GM19372 (cell line): Measurements from ENCODE around the gene PDE4D.
"Not testable (repeated sequence)": the region's sequence is repeated elsewhere in the genome, so short reads cannot be mapped to it uniquely, and the experiment has no call there.

Experiments used
- ATAC-seq: cut with Tn5 transposase; IDR thresholded peaks from one replicate; pipeline ENCODE4 v1.9.1; 2021; ENCODE audit warnings: mild to moderate bottlenecking, low read depth, moderate library complexity; ENCODE audit not compliant: unreplicated experiment

The PDE4D gene

DNA sequence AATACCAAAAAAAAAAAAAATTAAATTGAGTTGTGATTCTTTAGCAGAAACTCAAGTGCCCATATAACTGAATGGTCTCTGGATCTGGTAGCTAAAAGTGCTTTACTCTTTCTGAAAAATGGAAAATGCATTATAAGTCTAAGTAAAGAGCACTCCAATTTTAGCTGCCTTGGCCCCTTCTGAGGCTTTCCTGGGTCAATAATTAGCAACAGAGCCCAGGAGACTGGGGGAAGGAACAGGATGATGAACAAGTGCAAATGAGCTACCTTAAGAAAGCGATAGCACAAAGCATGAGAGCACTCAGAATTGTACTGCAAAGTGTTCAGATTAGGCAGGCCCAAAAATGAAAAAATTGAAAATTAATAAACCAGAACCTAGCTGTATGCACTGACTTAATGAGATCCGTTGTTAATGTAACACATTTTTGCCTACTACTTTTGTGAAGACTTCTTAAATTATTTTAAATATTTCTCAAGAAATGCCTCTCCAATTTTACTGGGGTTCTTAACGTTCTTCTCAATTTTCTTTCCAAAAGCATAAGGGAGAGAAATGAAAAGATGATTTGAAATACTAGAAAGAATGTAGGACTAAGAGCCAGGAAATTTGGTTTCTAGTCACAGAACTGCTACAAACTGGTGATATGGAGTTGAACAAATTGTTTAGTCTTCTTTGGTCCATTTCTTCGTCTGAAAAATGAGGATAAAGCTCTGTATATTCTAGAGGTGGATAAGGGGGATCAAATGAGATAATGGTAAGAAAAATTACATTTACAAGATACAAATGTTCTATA is 566.1 kb downstream of the PDE4D start:
- ATAC-seq = no peak

DNA sequence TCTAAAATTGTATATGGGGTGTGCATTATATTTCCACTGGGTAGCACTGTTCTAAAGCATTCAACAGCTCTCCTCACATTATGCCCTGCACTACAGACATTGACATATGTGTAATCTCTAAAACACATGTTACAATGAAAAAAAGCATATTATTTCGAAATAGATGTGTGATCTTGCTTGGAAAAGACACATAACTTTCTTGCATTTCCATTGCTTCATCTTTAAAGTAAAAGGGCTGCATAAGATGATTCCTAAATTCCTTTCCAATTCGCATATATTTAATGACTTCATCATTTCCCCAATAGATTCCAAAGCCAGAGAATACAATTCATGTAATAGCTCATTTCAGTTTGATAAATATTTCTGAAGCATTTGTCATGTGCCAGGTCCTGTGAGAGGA is 566.9 kb downstream of the PDE4D start:
- ATAC-seq = no peak

DNA sequence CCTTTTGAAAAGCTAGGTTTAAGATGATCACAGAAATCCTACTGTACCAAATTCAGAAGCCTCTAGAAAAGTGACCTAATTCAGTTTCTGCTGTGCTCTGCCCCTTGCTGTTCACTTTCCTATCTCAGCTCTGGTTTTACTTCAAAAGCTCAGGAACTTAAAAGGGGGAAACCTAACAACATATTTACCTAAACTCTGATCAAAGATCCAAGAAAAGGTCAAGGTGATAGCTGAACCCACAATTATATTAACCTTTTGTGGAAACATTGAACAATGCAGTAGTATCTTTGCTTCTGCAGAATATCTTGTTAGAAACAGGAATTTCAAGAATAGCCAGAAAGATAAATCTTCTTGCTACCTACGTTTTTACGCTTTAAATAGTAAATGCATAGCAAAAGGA is 568.5 kb downstream of the PDE4D start:
- no peak for ATAC-seq

DNA sequence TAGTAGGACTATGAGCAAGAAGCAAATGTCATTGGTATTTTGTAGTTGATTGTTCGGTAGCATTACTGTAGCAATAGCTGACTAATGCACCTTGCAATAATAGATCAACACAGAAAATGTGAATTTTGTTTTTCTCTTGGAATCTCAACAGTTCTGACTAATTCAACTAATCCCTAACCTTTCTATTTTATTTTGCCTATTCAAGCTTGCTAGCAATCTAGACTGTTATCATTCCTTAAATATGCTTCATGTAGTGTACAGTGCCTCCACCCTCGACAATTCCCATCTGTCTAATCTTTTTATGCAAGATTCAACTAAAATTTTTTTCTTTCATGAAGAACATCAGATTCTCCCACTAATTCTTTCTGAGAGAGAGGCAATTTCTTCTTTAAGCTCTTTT is 570.6 kb downstream of the PDE4D start:
- no peak for ATAC-seq

DNA sequence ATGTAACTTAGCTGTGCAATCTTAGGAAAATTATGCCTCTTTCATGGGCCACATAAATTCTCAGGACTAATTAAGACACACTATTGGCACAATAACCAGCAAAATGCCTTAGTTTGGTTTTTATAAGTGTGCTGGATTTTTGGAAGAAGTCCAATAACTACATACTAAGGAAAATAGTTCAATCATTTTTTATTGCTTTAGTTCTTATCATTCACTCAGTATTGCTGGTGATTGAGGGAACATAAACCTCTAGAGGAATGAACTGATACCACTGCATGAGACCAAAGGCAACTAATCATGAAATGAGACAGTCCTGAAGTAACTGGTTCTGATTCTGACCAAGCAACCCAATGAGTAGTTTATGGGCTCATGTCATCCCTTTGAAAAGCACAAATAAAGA is 571.5 kb downstream of the PDE4D start:
- no peak for ATAC-seq

DNA sequence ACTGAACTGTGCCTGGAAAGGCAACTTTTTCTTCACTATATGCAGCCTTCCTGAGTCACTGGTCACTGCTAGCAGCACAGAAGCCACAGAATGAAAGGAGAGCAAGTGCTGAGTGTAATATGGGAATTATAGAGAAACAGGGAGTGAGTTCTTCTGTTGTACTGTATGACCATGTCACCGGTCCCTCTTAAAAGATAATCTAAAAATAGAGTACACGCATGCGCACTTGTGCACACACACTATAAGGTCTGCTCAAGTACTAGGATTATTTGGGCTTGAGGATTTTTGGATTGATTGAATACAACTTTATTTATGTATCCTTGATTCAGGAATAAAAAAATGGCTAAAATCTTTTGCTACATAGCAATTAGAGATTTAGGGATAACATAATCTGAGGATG is 571.9 kb downstream of the PDE4D start:
- ATAC-seq = no peak

DNA sequence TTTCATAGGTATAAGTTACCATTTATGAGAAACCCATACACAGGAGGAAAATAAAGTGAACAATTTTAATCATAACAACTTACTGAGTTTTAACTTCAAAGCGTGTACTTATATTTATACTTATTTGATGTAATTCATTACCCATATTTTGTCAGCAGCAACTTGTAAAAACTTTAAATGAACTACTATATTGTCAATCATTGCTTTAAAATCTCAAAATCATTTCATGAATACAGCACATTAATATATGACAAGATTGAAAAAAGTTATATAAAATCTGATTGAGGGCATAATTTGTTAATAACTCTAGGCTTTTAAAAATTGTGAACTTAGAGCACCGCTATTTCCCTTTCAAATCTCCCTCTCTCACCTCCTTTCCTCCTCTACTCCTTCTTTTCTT is 573.1 kb downstream of the PDE4D start:
- no peak for ATAC-seq

DNA sequence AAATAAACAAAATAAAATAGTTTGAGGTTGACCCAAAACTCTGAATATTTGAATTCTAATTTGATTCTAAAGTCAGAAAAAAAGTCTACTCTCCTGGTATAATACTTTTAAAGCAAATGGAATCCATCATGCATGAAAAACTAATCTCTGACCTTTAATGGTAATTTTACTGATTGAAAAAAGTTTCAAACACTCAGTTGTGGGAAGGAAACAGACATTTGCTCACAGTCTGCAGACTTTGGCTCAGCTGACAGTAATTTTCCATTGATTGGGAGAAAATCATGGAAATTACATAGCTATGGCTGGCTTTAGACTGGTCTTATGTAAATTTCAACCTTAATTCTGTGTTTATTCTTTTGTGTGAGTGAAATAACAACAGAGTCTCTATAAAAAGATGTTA is 574.3 kb downstream of the PDE4D start:
- no peak for ATAC-seq

DNA sequence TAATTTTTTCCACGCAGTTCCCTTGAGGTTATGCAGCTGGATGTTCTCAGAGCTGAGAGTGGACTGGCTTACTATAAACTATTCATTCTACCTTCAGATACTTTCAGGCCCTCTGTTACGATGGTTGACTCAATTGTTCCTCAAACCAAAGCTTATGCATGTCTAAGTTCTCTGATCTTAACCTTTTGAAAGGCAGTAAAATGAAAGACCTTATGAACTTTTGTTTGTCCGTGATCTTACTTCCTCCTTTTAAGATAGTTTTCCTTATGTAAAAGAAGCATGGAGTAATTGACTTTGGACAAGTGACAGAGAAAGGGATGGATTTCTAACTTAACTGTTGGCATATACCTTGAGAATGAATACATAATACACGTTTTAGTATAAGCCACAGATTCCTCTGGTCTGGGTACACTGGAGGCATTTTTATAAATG is 575.7 kb downstream of the PDE4D start:
- ATAC-seq = no peak

DNA sequence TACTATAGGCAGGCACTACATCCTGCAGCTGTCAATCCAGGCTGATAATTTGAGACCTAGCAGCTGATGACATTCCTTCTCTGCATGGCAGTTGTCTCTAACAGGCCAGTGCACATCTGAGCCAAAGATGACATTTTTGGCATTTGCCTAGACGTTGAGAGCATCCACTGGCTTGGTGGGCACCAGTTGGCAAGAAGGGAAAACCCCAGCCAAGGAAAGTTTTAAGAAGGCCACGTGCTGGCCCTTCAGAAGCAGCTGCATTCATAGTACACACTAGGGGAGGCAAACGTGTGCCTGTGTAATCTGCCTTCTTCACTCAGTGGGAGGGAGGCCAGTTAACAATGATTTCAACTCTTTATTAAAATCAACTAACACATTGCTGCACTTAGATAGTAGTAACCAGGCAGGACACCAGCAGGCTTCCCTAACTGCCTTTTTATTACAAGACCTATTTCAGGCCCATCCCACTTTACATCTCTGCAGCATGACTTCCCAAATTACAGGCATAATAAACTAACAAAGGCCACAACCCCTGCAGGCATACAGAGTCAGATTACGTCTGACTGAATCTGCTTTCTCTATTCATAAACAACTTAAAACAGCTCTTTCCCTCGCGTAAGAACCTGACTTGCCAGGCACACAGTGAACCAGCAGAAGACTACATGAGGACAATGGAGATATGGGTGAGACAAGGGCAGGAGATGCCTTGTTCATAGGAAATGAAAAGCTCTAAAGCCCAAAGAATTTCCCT is 576.3 kb downstream of the PDE4D start:
- ATAC-seq = no peak

DNA sequence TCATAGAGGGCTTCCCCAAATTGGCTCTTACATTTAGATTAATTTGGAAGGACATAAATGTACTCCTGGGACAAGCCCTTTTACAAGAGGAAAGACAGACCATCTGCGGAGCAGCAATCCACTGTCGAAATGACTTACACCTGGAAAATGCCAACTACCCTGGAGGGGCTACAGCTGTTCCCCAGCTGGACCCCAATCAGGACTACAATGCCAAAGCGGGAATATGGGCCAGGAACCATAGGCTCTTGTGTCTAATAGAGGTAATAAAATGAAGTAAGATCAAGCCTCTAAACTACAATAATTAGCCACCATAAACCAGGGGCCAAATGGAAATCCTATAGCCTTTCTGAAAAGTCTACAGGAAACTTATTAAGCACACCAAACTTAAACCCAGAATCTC is 581.3 kb downstream of the PDE4D start:
- ATAC-seq = no peak

DNA sequence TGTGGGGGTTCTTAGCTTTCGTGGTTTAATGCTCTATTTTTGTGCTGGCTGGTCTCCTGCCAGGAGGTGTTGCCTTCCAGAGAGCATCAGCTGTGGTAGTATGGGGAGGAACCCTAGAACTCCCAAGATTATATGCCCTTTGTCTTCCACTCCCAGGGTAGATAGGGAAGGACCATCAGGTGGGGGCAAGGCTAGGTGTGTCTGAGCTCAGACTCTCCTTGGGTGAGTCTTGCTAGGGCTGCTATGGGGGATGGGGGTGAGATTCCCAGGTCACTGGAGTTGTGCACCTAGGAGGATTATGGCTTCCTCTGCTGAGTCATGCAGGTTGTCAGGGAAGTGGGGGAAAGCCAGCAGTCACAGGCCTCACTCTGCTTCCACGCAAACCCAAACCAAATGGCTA is 584.8 kb downstream of the PDE4D start:
- ATAC-seq = not testable (repeated sequence)

DNA sequence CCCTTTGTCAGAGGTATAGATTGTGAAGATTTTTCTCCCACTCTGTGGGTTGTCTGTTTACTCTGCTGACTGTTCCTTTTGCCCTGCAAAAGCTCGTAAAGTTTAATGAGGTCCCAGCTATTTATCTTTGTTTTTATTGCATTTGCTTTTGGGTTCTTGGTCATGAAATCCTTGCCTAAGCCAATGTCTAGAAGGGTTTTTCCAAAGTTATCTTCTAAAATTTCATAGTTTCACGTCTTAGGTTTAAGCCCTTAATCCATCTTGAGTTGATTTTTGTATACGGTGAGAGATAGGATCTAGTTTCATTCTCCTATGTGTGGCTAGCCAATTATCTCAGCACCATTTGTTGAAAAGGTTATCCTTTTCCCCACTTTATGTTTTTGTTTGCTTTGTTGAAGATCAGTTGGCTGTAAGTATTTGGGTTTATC is 590.2 kb downstream of the PDE4D start:
- ATAC-seq = not testable (repeated sequence)

DNA sequence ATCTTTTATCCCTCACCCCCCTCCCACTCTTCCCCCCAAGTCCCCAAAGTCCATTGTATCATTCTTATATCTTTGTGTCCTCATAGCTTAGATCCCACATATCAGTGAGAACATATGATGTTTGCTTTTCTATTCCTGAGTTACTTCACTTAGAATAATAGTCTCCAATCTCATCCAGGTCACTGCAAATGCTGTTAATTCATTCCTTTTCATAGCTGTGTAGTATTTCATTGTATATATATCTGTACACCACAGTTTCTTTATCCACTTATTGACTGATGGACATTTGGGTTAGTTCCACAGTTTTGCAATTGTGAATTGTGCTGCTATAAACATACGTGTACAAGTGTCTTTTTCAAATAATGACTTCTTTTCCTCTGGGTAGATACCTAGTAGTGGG is 591.0 kb downstream of the PDE4D start:
- ATAC-seq = not testable (repeated sequence)

DNA sequence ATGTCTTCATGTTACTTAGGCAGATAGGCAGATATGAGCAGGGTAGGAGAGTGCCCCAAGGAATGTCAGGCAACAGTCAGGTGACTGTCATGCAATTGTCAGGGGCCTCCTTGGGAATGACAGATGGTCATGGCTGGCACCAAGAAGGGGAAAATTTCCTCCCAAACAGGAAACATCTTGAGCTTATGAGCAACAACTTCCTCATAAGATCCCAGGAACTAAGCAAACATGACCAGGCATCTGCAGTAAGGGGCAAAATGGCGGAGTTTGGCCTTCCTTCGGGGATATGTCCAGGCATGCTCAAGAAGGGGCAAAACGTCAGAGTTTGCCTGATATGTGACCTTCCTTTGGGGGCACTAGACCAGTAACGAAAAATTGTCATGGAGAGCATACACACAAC is 591.8 kb downstream of the PDE4D start:
- ATAC-seq = no peak

DNA sequence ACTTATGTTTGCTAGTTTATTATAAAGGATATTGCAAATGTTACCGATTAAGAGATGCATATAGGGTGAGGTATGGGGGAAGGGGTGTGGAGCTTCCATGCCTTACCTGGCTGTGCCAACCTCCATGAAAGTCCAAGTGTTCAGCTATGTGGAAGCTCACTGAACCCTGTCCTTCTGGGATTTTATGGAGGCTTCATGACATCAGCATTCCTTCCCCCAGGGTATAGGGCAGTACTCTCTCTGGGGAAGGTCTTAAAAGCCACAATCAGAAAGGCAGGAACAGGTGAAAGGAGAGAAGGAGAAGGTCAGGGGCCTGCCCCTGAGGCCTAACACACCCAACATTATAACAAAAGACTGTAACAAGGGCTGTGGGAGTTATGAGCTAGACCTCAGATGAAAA is 592.6 kb downstream of the PDE4D start:
- no peak for ATAC-seq

DNA sequence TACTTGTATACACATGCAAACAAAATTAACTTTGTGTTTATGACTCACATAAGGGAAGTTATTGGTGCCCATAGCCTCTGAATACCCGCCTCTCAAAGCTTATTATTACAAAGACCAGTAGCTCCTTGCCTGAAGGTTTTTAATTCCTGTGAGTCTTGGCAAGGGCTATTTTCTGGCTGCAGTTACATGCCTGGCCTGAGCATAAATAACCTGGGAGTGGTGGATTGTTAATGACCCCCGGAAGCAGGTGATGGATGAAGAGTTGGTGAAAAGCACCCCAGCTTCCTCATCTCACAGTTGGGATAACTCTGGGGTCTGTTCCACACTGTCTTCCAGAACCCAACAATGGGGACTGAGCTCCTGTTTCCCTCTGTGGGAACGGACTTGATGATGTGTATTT is 594.5 kb downstream of the PDE4D start:
- no peak for ATAC-seq

DNA sequence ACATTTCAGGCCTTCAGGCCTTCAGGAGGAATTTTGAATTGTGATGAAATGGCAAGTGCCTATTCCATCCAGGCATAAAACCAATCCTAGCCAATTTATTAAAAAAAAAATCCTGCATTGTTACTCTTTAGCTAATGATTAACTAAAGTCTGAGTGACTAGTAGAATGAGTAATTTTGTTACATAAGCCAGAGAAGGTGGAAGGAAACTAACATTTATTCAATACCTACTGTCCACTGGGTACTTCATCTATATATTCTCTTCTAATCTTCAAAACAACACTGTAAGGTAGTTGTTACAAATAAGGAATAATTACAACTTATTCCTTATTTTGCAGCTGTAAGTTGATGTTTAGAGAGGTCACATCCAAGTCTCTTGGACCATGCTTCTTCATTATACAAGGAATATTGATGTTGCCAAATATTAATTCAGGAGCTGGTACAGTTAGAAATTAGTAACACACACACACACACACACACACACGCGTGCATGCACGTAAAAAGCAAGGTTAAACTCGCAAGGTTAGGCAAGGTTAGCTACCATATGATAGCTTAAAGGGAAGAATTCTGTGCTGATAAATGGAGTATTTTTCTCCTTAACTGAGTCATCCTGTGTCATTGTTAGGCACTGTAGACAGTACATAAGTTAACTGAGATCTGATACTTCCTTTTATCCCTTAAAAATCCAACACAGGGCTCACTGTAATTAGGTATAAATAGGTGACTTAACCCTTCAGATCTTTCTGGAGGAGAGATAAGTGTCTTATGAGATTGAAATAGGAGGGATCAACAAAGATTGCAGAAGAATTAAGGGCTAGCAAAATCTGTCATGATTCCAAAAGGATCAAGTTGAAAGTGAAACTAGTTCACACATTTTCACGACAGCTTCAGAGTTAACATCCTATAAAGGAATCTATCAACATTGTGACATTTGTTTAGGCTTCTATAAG is 596.9 kb downstream of the PDE4D start:
- no peak for ATAC-seq

DNA sequence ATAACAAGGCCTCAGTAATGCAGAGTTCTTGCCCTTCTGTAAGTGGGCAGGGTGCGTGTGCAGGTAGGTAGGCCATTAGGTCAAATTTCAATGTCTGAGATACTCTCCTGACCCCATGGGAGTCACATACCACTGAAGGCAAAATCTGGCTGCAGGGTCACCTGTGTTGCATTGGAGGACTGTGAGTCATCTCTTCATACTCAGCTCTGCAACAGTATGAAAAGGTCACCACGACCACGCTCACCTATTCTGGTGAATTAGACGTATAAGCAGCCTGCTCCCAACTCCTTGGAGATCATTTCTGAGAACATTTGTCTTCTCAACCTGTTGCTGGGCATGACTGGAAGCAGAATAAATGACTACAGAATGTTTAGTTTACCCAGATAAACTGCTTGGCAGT is 599.8 kb downstream of the PDE4D start:
- ATAC-seq = no peak

DNA sequence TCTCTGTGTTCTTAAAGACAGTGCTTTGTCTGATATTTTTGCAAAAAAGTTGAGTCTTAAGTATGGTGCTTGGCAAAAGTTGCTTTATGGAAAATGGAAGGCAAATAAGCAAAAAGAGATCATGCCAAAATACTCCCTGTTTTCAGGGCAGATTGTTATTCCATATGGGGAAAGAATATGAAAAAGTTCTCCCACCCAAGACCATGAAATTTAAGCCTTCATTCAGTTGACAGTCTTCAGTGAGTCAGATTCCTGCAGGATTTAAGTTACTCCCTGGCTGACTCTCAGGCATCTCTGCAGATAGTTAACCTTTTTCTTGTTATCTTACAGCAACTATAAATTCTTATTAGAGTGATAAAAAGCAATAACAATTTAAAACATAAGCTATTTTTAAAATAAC is 601.6 kb downstream of the PDE4D start:
- no peak for ATAC-seq

DNA sequence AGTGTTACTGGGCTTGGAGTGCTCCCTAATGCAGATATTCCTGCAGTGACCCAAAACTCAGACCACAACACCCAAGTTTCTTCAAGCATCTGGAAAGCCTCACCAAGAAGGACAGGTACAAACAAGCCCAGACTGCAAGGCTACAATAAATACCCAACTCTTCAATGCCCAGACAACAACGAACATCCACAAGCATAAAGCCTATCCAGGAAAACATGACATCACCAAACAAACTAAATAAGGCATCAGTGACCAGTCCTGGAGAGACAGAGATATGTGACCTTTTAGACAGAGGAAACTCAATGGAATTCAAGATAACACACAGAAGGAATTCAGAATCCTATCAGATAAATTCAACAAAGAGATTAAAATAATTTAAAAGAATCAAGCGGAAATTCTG is 605.6 kb downstream of the PDE4D start:
- ATAC-seq = no peak
